GM18498 (cell line): ENCODE data around the gene ZNF385B.

Experiments used
- ATAC-seq: cut with Tn5 transposase; IDR thresholded peaks from one replicate; pipeline ENCODE4 v1.9.1; 2021; ENCODE audit warnings: mild to moderate bottlenecking, moderate library complexity; ENCODE audit not compliant: unreplicated experiment

ZNF385B gene

DNA sequence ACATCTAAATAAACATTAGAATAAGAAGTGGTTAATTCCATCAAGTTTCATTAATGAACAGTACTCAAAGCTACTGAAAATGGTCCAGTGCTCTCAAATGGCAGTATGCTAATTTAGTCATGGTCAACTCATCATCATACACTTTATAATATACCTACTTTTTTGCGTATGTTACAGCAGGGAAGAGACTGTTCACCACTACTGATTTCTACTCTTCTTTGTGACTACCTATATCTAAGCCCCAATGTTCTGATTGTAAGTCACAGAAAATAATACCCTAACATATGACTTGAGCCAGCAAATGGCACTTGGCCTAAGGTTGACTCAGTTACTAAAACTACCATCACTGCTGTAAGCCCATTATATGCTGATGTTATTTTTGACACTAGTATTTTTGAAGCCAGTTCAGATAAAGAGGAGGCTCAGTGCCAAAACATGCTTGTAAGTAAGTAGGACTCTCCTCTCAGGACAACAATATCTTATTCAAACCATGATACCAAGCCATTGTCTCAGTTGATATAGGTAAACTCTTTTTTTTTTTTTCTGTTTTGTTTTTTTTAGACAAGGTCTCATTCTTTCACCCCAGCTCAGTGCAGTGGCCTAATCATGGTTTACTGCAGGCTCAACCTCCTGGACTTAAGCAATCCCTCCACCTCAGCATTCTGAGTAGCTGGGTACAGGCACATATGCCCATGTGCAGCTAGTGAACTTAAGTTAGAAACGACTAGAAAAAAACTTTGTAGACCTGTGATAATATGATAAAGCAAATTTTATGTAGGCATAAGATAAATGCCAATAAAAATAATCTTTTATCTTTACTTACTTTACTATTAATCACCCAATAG lies 266.9 kb downstream of the ZNF385B start:
- no peak for ATAC-seq

DNA sequence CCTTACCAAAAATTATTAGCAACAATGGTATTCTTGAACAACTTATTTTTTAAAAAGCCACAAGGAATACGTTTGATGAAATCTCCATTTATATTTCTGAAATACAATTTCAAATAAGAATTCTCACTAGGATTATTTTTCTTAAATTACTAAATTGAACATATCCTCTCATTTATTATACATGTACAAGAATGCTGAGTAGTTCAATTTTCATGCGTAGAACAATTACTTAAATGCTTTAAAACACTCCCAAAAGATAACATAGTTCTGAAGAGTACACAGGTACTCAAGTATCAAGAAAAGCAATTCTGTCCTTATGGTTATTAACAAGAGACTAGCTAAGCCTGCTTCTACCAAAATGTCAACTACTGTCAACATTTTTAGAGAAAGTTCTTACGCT lies 268.1 kb downstream of the ZNF385B start:
- no peak for ATAC-seq

DNA sequence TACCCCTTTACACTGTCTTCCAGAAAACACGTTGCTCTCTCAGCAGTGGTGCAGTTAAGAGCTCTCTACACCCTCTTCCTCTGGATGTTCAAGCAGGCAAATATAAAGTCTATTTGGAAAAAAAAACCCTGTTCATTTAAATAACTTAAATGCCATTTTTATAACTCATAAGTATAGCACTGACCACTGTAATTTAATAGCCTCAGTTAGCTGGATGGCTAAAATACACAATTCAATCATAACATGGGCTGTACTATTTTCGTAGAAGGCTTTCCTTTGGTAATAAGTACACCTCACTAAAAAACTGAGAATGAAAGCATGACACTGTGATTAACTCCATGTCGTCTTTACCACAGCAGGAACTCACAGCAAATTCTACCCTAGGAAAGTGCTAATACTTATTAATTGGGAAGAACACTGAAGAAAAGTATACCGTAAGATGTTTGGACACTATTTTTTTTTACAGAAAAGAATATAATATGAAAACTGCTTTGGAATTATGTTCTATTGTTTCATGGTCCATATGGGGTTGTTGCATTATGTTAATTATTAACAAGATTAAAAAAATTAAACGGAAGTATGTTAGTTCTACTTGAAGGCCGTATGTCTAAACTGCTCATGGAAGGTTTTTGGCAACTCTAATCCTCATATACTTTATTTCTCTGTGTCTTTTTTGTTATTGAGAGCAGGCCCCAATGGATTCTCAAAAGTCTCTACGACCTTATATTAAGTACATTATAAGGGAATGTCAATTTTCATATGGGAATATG lies 269.1 kb downstream of the ZNF385B start:
- no peak for ATAC-seq

DNA sequence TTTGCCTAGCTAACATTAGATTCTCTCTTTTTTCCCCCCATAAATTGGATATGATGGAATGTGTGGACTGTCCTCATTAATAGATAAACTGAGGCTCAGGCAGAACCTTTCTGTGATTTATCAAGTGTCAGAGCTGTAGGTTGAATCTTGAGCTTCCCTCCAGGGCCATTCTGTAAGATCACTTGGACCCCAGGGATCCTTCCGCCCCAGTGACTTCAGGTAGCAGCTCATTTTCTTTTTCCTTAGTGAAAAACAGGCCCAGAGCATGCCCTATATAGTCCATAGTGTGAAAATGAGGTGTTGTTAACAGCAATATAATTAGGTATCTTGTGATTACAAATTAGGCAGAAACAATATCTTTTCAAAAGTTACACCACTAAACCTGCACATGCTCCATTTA lies 269.7 kb downstream of the ZNF385B start:
- no peak for ATAC-seq

DNA sequence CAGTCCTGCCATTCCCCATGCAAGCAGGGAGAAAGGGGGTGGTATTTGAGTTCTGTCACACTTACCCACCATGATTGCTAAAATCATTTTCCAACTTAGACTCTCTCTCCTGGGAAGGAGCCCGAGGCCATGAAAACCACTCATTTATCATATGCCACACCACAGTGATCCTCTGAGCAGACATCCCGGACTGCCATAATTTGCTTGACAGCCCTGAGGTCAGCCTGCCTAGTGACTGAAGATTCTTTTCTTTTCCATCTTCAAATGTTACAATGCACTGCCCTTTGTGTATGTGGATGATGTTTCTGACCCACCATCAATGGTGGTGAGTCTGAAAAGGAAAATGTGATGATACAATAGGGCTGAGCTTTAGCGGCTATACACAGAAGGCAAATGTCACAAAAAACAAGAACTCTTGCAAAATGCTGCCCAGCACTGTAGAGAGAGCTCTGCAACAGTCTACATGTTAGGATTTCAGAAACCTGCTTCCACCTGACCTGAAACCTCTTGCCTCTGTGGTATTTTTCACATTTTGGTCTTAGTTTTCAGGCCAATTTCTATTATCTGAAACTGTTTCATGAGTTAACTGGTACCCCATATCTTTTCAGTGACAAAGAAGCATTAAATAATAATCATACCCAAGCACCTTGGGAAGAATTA lies 272.8 kb downstream of the ZNF385B start:
- no peak for ATAC-seq

DNA sequence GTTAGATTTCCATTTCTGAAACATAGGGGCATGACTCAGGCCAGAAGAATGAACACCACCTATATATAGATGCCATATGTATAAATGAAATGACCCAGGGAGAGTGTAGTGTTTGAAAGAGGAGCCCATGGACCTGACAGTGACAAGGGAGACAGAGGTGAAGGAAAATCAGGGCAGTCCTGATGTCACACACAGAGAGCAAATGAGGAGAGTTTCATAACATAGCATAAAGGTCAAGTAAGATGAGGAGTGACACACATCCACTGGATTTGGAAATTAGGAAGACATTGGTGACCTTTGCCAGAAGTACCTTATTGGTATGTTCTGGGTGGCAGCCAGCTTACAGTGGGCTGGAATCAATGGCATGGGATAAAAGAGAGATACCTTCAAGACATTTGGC lies 276.7 kb downstream of the ZNF385B start:
- no peak for ATAC-seq

DNA sequence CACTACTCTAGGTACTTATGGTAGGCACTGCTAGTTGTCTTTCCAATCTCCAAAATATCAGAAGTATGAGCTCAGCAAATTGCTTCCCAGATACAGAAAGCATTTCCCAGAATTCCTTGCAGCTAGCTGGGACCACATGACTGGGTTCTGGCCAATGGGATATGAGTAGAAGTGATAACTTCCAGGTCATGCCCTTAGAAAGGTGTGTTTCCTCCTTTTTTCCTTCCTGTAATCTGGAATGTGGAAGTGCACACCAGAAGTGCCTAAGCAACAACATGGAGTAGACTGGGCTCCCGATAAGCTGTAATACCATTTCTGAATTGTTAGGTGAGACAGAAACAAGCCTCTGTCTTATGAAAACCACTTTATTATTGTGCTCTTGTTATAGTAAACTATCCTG lies 279.8 kb downstream of the ZNF385B start:
- ATAC-seq = no peak

DNA sequence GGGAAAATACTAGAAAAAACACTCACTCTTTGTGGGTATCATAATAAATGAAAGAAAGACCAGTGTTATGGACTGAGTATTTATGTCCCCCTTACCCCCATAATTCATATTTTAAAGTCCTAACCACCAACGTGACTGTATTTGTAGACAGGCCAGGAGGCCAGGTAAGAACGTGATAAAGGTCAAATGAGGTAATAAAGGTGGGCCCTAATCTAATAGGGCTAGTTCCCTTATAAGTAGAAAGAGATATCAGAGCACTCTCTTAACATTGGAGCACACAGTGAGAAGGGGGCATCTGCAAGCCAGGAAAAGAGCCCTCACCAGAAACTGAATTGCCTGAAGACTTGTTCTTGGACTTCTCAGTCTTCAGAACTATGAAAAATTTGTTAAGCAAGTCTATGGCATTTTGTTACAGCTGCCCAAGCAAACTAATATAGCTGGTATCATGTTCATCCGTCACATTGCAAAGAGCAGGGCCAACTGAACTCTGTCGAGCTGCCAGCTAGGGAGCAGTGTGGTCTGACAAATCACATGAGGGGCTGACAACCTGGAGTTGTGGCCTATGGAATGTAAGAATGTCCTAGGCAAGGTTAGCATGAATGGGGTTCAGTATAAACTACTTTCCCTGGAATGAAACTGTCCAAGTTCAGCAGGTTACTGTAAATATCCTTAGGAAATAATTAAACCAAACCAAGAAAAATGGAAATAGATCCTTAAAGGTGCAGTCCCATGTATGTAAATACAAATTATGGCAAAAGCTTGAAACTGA lies 280.9 kb downstream of the ZNF385B start:
- ATAC-seq = no peak

DNA sequence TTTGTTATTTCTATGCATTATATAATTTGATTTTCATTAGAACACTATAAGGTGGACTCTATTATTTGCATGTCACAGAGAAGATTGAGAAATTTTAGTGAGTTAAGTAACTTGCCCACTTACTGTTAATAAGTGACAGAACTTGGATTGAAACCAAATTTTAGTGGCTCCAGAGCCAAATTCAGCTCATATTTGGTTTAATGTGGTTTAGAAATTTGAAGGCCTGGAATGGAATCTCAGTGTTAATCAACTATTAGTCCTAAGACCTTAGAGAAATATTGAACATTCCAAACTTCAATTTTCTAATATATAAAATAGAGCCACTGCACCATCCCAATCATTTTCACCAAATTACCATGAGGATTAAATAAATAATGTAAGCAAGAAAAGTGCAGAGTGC lies 281.6 kb downstream of the ZNF385B start:
- ATAC-seq = no peak

DNA sequence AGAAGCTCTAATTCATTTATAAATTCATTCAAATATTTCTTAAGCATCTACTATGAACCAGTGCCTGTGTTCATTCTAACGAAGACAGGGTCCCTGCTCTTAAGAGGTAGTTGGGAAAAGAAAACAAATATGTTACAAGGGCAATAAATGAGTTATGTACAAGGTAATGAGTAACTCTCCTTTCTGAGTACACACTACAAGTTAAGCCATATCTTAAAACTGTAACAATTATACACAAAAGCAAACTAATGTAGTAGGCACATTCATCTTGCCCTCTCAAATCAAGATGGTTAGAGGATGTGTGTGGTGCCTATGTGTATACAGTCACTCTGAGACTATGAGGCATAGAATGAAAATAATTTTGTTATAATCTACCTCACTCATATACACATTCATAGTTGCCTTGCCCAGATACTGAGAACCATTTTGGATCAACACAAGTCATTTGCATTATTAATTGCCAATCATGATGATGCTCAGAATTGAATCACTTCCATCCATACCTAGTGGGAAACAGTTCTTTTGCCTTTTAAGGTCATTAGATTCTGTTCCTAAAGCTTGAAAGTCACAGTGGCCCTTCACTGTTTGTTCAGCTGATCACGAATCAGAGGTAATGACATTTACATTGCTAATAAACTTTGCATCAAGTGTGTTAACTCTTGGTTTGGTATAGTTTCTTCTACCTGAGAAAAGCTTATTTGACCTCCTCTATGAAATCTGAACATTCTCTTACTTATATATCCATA lies 283.1 kb downstream of the ZNF385B start:
- ATAC-seq = no peak

DNA sequence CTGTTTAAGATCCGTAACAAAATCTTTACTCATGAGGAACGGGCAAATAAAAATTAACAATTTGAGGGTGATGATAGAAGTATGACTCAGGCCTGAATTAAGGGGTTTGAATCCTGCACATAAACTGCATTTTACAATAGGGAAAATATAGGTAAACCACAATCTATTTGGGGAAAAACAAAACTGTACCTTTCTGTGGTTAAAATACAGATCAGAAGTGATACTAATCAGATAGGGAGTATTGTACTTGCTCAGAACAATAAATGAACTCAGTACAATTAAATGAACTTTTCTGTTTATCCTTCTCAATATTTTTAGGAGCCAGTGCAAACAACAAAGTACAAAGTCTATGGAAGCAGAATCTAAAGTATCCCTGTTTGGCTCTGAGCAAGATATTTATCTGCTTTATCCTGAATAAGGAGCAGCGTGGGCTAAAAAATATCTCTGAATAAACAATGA lies 287.3 kb downstream of the ZNF385B start:
- ATAC-seq = no peak

DNA sequence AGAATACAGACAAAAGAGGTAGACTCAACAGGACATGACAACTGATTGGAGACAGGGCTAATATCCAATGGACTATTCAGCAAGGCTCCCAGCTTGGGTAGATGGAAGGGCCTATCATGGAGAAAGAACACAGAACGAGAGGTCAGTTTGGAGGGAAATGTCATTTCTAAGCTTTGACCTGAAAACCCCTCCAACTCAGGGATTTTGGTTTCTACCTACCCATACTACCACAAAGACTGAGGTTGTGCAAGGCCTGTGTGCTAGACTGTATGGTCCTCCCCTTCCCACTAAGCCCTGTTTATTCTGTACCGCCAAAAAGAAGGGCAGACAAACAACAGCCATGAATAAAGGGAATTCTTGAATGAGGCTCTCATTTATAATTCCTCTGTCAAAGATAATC lies 288.9 kb downstream of the ZNF385B start:
- ATAC-seq = no peak

DNA sequence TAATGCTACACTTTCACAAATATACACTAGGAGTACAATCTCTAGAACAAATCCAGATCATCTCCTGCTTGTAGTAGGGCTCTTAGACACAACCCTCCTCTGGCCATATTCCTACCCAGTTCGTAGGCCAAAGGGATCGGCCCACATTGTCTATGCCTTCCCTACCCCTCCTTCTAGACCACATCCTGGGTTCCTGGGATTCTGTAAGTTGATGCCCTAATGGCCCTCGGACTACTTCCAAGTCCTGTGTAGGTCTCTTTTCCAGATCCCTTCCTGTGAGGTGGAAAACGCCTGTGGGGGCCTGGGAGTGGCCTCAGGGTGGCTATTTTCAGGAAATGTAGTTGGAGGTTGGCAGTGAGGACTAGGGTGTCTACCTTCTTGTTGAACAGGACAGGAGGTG lies 289.7 kb downstream of the ZNF385B start:
- no peak for ATAC-seq

DNA sequence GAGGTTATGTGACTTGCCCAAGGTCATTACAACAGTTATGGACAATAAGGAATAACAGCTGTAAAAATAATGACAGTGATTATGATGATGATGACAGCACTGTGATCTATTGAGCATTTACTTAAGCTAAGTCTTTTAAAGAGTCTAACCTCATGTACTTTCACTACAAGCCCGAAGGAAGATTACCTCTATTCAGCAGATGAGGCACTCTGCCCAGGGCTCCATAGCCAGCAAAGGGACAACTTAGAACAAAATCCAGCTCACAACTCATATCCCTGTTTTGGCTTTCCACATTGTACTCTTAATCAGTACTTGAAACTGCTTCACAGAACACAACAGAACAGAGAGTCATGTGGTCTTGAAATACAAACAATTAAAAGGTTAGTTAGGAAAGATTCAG lies 290.2 kb downstream of the ZNF385B start:
- ATAC-seq = no peak

DNA sequence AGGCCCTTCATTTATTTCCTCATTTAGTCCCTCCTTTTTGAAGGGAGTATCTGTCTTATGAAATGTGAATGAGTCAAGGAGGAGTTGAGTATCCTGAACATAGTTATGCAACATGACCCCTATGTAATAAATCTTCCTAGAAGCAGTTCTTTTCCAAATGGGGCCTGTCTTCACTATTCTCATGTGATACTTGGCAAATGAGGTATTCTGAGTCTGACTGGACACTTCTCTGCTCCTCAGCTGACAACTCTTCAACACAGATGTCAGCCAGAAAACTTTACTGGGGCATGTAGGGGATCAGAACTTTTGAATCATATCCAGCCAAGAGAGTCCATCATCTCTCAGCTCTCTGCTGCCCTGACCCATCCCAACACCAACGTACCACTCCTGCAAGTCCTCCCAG lies 291.6 kb downstream of the ZNF385B start:
- no peak for ATAC-seq

DNA sequence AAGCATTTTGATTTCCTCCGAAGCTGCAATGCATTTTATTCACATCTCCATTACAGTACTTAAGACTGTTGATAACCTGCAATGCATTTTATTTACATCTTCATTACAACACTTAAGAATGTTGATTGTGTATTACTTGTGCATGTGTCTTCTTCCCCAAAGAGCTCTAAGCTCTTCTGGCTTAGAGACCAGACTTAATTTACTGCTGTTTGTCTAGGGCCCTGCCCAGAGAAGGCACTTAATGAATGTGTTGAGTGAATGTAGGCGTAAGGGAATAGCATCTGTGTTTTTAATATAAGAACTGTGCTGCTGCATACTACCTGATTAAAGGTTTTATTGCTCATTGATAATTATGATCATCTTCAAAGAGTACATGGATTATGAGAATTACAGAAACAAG lies 295.6 kb downstream of the ZNF385B start:
- no peak for ATAC-seq

DNA sequence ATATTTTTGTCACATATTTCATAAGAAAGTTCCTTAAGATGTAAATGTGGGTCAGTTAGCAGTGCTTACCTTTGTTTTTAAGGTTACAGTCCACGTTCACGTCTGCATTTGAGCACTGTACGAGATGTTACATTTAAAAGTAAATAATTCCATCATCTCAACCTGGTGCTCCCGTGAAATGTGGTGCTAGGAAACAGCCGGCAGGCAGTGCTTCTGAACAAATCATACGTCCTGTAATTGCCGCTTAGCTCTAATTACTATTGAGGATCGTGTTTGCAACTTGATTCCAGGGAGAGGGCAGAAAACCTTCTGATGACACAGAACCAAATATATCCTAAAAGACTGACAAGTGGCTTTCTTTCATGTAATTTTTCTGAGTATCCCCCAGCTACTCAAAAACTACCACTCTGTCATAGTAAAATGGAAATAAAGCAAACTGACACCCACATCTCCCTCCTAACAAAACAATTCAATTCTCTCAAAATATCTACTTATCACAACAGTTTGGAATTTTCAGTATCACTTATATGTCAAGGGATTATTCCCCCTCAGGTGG lies 299.0 kb downstream of the ZNF385B start:
- ATAC-seq = no peak

DNA sequence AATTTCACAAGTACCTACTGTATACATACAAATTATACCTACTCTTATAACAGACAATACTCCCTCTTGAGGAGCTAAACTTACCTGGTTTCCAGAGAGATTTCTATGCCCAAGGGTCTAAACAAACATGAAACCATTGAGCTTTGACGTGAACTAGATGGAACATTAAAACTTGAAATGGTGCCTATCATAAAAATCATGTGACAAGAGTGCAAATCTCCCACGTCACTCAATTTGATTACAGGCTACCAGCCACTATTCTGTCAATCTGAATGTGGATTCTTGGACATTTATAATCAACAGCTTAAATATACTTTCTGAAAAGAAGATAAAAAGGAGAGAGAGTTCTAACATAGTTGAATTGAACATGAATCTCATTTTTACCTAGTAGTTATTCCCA lies 299.7 kb downstream of the ZNF385B start:
- no peak for ATAC-seq

DNA sequence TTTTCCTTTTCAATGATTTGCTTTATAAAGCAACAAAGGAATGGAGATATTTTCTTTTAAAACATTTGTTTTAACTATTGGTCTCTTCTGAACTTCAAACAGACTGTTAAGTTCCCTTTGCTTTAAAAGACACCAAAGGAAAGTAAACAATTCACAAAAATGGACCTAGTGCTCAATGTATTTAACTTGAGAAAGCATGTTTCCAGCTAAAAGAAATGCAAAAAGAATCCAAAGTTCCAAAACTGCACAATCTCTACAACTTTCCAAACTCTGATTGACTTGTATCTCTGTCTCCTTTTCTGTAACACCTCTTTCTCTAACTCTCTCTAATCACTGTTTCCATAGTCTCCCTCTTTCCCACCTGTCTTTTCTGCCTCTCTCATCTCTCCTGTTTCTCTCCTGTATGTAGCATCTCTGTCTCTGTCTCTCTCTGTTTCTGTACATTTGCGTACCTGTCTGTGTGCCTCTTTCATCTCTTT lies 301.1 kb downstream of the ZNF385B start:
- ATAC-seq = no peak
